Right lobe of liver (tissue), 6 donors: Measurements from ENCODE around the gene PPP1R3D. TPM values are rescaled to one million over a fixed set of nuclear protein-coding genes. Genes with fewer than 3 reads are reported as not detected.

Experiments
- ATAC-seq, 4 donors: fragments of 200-7000 bp; cut with Tn5 transposase; one replicate each; pipeline ENCODE4 v1.9.1; 2020; ENCODE audit warnings: mild to moderate bottlenecking in 4 of 4, moderate library complexity in 4 of 4
- DNase-seq, 3 donors: peaks; one replicate each; pipeline ENCODE4 v3.0.0-alpha.2; 2020
- H3K27ac ChIP-seq, 3 donors: fragments of 200-600 bp; one replicate each; pipeline ENCODE4 v1.8.0; 2022
- H3K27me3 ChIP-seq, 2 donors: fragments of 200-600 bp; one replicate each; pipeline ENCODE4 v1.8.0; 2022
- H3K36me3 ChIP-seq, 4 donors: fragments of 200-600 bp; sonication (generic) in 1 of 4; one replicate each; pipeline versions ENCODE4 v1.5.1 to v1.8.0; 2017 to 2022; ENCODE audit warnings: control low read depth in 1 of 4
- H3K4me1 ChIP-seq, 4 donors: fragments of 200-600 bp; sonication (generic) in 1 of 4; one replicate each; pipeline versions ENCODE4 v1.5.1 to v1.8.0; 2017 to 2022; ENCODE audit warnings: control low read depth in 1 of 4
- H3K4me3 ChIP-seq, 3 donors: fragments of 200-600 bp; one replicate each; pipeline ENCODE4 v1.8.0; 2022
- H3K9me3 ChIP-seq, 4 donors: fragments of 200-600 bp; sonication (generic) in 1 of 4; one replicate each; pipeline versions ENCODE4 v1.5.1 to v1.8.0; 2017 to 2022; ENCODE audit warnings: control low read depth in 1 of 4
- CTCF ChIP-seq, 4 donors: fragments of 200-600 bp in 3 of 4; fragments of 450-650 bp in 1 of 4; IDR thresholded peaks; one replicate each; pipeline versions ENCODE4 v1.5.1 to v1.8.0; 2016 to 2022; ENCODE audit warnings: antibody characterized with exemption in 4 of 4, mild to moderate bottlenecking in 2 of 4
- POLR2A ChIP-seq: fragments of 450-650 bp; IDR thresholded peaks from one replicate; pipeline ENCODE4 v1.6.1; 2017; ENCODE audit warnings: antibody characterized with exemption, mild to moderate bottlenecking
- whole genome bisulfite sequencing: methylation state at CpG from one replicate; pipeline ENCODE4 v1.1.6; 2018; ENCODE audit warnings: low coverage, low lambda C conversion rate; ENCODE audit not compliant: insufficient coverage; ENCODE audit errors: missing lambda C conversion rate; 5-methylcytosine and 5-hydroxymethylcytosine counted together
- intact Hi-C, 2 donors: fragments of 100-400 bp; cut with DNase I; formaldehyde crosslinking; loops; one replicate each; pipeline versions ENCODE4 v1.11.2 to v1.14.1; 2022
- total RNA-seq, 6 experiments: library from RNA; depleted of rRNA in 2 of 6; stranded (reverse); fragments of >200 nt in 2 of 6; fragmentation: NEBNext Ultra II Directional in 3 of 6; extraction: Animal tissue kit (Norgen Biotek cat#: 25700) in 3 of 6; gene quantifications; one replicate each; pipeline versions ENCODE4 v1.1.0 to v1.2.4, GENCODE V29; 2016 to 2023
- donor health status: DM: no; HTN: yes; CAD: no.
- donor health status: DM: no; HTN: no; CAD: no.
- donor health status: DM: no; HTN: no; CAD: no.
- donor health status: DM: no; HTN: yes; CAD: no.
- donor health status: DM: no; HTN: yes; CAD: no.

PPP1R3D gene
- total RNA-seq, 6 experiments from 2014 or later, result 0.51 to 1.6 (median 1.0) TPM

GRCh38 chr20:59938221-59938620, 1.9 kb downstream of the PPP1R3D start:
- peaks cover 0 to 6% (median 3%) of the 10 kb centered on the region in 4 donors for H3K36me3 ChIP-seq
- H3K27me3 ChIP-seq, result peaks cover 0 to 4% of the 10 kb centered on the region in 2 donors
- 66% methylated on average over 4 of the region's 4 CpGs for WGBS
- intact Hi-C loops, result no loop called here
- no peak overlapping the region for H3K27ac ChIP-seq
- TF ChIP-seq CTCF (IDR thresholded peaks at IDR 0.05), result no peak
- TF ChIP-seq POLR2A, result no peak
- no peak for ATAC-seq
- H3K4me3 ChIP-seq, result no peak overlapping the region
- H3K9me3 ChIP-seq, result no peaks in the 10 kb centered on the region
- no peak for DNase-seq
- peaks cover 0 to 18% (median 0%) of the 10 kb centered on the region in 4 donors for H3K4me1 ChIP-seq

- ATAC-seq, result no peak
- Histone ChIP-seq H3K27ac (no peak overlapping the region), H3K9me3 (no peaks in the 10 kb centered on the region), H3K4me1 (peaks cover 0 to 18% (median 0%) of the 10 kb centered on the region in 4 donors), H3K27me3 (peaks cover 0 to 9% of the 10 kb centered on the region in 2 donors), H3K36me3 (no peaks in the 10 kb centered on the region), H3K4me3 (no peak overlapping the region)
- DNase-seq, result no peak
- 50% methylated on average over 3 of the region's 3 CpGs for WGBS
- intact Hi-C loops, result no loop called here
- TF ChIP-seq CTCF (IDR thresholded peaks at IDR 0.05) (no peak), POLR2A (no peak)
Observed at GRCh38 chr20:59937150-59937549, 3.0 kb downstream of the PPP1R3D start.

- no peak for DNase-seq
- H3K9me3 ChIP-seq, result no peaks in the 10 kb centered on the region
- H3K27me3 ChIP-seq, result peaks cover 0 to 9% of the 10 kb centered on the region in 2 donors
- H3K4me1 ChIP-seq, result peaks cover 0 to 17% (median 0%) of the 10 kb centered on the region in 4 donors
- intact Hi-C loops, result no loop called here
- WGBS, result 41% methylated on average over 4 of the region's 4 CpGs
- TF ChIP-seq CTCF (IDR thresholded peaks at IDR 0.05) (no peak), POLR2A (no peak)
- ATAC-seq, result no peak
- H3K36me3 ChIP-seq, result no peaks in the 10 kb centered on the region
- H3K27ac ChIP-seq, result no peak overlapping the region
- no peak overlapping the region for H3K4me3 ChIP-seq
Observed at GRCh38 chr20:59936409-59936808, 3.7 kb downstream of the PPP1R3D start.

- no peak for TF ChIP-seq CTCF (IDR thresholded peaks at IDR 0.05)
- no peak for TF ChIP-seq POLR2A
- intact Hi-C loops, result no loop called here
- Histone ChIP-seq H3K27ac (no peak overlapping the region), H3K9me3 (no peaks in the 10 kb centered on the region), H3K4me3 (no peak overlapping the region), H3K36me3 (no peaks in the 10 kb centered on the region), H3K4me1 (peaks cover 0 to 10% (median 0%) of the 10 kb centered on the region in 4 donors), H3K27me3 (peaks cover 0 to 9% of the 10 kb centered on the region in 2 donors)
- DNase-seq (no peak), ATAC-seq (no peak)
- 79% methylated on average over 8 of the region's 8 CpGs for WGBS
Observed at GRCh38 chr20:59935457-59936185, 4.5 kb downstream of the PPP1R3D start.
